ENCODE results near the gene RIPK3.

DNA sequence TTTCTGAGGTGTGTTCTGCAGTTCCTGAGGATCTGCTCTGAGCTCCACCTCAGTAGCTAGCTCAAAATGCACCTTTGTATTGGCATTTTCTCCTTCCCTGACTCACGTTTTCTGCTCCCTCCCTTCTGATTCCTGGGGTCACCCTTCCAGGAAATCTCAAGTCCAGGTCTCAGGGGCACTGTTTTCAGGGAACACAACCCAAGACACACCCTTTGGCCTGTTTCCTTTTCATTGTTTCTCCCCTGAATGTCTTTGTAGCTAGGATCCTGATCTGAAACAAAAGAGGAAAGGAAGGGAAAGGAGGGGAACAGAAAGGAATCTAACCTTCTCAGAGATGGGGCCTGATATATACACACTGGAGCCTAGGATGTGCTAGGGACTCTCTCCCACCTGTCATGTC lies 7.3 kb upstream of the RIPK3 start:
- TF ChIP-seq, protein P1, sequence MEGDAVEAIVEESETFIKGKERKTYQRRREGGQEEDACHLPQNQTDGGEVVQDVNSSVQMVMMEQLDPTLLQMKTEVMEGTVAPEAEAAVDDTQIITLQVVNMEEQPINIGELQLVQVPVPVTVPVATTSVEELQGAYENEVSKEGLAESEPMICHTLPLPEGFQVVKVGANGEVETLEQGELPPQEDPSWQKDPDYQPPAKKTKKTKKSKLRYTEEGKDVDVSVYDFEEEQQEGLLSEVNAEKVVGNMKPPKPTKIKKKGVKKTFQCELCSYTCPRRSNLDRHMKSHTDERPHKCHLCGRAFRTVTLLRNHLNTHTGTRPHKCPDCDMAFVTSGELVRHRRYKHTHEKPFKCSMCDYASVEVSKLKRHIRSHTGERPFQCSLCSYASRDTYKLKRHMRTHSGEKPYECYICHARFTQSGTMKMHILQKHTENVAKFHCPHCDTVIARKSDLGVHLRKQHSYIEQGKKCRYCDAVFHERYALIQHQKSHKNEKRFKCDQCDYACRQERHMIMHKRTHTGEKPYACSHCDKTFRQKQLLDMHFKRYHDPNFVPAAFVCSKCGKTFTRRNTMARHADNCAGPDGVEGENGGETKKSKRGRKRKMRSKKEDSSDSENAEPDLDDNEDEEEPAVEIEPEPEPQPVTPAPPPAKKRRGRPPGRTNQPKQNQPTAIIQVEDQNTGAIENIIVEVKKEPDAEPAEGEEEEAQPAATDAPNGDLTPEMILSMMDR (conservative IDR thresholded peaks at IDR 0.05), result no peak
- TF ChIP-seq ZFX (IDR thresholded peaks at IDR 0.05), result no peak

Measured in C4-2B (cell line).